H1 (cell line): ENCODE data around the gene DISC1. TPM values are rescaled to one million over a fixed set of nuclear protein-coding genes. Genes with fewer than 3 reads are reported as not detected.

Experiments
- KDM4A ChIP-seq: IDR thresholded peaks from one replicate; pipeline ENCODE4 v1.7.1; 2012; ENCODE audit warnings: low read depth, mild to moderate bottlenecking, moderate library complexity, low read length, inconsistent platforms; ENCODE audit not compliant: severe bottlenecking
- MAFK ChIP-seq: IDR thresholded peaks from 2 replicates; pipeline ENCODE4 v1.6.1; 2012; ENCODE audit warnings: low read depth, mild to moderate bottlenecking, improper control_type of control experiment, low read length
- RBBP5 ChIP-seq: IDR thresholded peaks from 2 replicates; pipeline ENCODE4 v1.7.1; 2012; ENCODE audit warnings: low read depth, mild to moderate bottlenecking, inconsistent platforms, low read length, moderate library complexity, borderline replicate concordance
- SP2 ChIP-seq: IDR thresholded peaks from 2 replicates; pipeline ENCODE4 v1.6.1; 2012; ENCODE audit warnings: mild to moderate bottlenecking, low read length, inconsistent platforms
- polyA plus RNA-seq, 7 experiments: library from polyadenylated mRNA; depleted of rRNA in 3 of 7; stranded (reverse) in 5 of 7; unstranded in 2 of 7; fragments of >200 nt in 5 of 7; fragments of 200-250 nt in 2 of 7; gene quantifications; 1 replicate in 5 of 7; 2 replicates in 1 of 7; 4 replicates in 1 of 7; pipeline versions ENCODE4 v1.2.1 to v1.2.3, GENCODE V29; 2011 to 2013; ENCODE audit warnings: missing spikeins in 2 of 7, mixed read lengths in 2 of 7
- total RNA-seq: library from RNA; stranded (reverse); fragmentation: NEBNext Ultra II Directional; extraction: Animal tissue kit (Norgen Biotek cat#: 25700); gene quantifications from 2 replicates; pipeline ENCODE4 v1.2.1, GENCODE V29; 2021
- TF ChIP-seq, protein P1 (sequence below): IDR thresholded peaks from 2 replicates; pipeline ENCODE4 v1.6.1; 2012; ENCODE audit warnings: low read length, inconsistent platforms

DISC1 gene
- total and polyA plus RNA-seq, 2 of the 8 experiments (the other 6 are each of a cell fraction or from before 2014, with no cell fraction given): 1.1 to 3.5 TPM

GRCh38 chr1:231991231-231991630 is 364.6 kb downstream of the DISC1 start (continued):
- TF ChIP-seq, protein P1, sequence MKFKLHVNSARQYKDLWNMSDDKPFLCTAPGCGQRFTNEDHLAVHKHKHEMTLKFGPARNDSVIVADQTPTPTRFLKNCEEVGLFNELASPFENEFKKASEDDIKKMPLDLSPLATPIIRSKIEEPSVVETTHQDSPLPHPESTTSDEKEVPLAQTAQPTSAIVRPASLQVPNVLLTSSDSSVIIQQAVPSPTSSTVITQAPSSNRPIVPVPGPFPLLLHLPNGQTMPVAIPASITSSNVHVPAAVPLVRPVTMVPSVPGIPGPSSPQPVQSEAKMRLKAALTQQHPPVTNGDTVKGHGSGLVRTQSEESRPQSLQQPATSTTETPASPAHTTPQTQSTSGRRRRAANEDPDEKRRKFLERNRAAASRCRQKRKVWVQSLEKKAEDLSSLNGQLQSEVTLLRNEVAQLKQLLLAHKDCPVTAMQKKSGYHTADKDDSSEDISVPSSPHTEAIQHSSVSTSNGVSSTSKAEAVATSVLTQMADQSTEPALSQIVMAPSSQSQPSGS: no peak
- TF ChIP-seq KDM4A (no peak), SP2 (no peak), MAFK (no peak), RBBP5 (no peak)
- TF ChIP-seq, all 59 proteins: peak for 0
